GM12891 (cell line): ENCODE measurements around the gene PCSK4.

Source experiments
- PAX5 ChIP-seq: IDR thresholded peaks from 2 replicates; pipeline ENCODE4 v1.6.1; 2011; ENCODE audit warnings: low read length, moderate library complexity, mild to moderate bottlenecking; ENCODE audit not compliant: insufficient read depth, severe bottlenecking
- POLR2A ChIP-seq: IDR thresholded peaks from 2 replicates; pipeline ENCODE4 v1.6.1; 2011; ENCODE audit warnings: low read depth, low read length, control low read depth
- POLR2AphosphoS5 ChIP-seq: IDR thresholded peaks from 2 replicates; pipeline ENCODE4 v1.6.1; 2011; ENCODE audit warnings: low read depth, low read length, control low read depth
- POU2F2 ChIP-seq: IDR thresholded peaks from 2 replicates; pipeline ENCODE4 v1.6.1; 2011; ENCODE audit warnings: low read depth, mild to moderate bottlenecking, control low read depth, low read length, moderate library complexity
- SPI1 ChIP-seq: IDR thresholded peaks from 2 replicates; pipeline ENCODE4 v1.6.1; 2011; ENCODE audit warnings: low read depth, low read length, control low read depth
- TAF1 ChIP-seq: IDR thresholded peaks from 2 replicates; pipeline ENCODE4 v1.6.1; 2011; ENCODE audit warnings: low read depth, low read length, control low read depth

- TF ChIP-seq POLR2AphosphoS5: no peak
- no peak for TF ChIP-seq TAF1
- TF ChIP-seq POLR2A: no peak
- no peak for TF ChIP-seq PAX5
- no peak for TF ChIP-seq SPI1
- no peak for TF ChIP-seq POU2F2
These were observed 44.8 kb downstream of the PCSK4 start for GRCh38 chr19:1445185-1445931.
